HCT116 (cell line): ENCODE measurements around the gene RTN4IP1. TPM values are rescaled to one million over a fixed set of nuclear protein-coding genes. Genes with fewer than 3 reads are reported as not detected.

ENCODE experiments used
- ATAC-seq: fragments of 200-7000 bp; cut with Tn5 transposase; 2 replicates; pipeline ENCODE4 v1.9.1; 2020; ENCODE audit warnings: mild to moderate bottlenecking, moderate library complexity
- BruUV-seq: library from RNA; stranded (reverse); fragments of 400-500 nt; replicated peaks from 2 replicates; lab custom pipeline; 2021; lab: Mats Ljungman, UMichigan
- CTCF ChIA-PET: fragments of 300-600 bp; sonication (Branson Sonifier 250); formaldehyde crosslinking; loops from one replicate; lab custom pipeline; 2021; ENCODE audit warnings: antibody characterized with exemption; lab: Charles Lee
- POLR2A ChIA-PET: fragments of 300-600, 350-600 bp; sonication (Branson Sonifier 250); formaldehyde crosslinking; loops from one replicate; lab custom pipeline; 2021; ENCODE audit warnings: antibody characterized with exemption; lab: Charles Lee
- RAD21 ChIA-PET, 2 experiments: fragments of 300-600 bp; sonication (Branson Sonifier 250); formaldehyde crosslinking; loops; one replicate each; lab custom pipeline; 2023; ENCODE audit warnings: low total read pairs in 2 of 2; ENCODE audit not compliant: uncharacterized antibody in 2 of 2, unreplicated experiment in 2 of 2, low non-redundant PET in 1 of 2; lab: Charles Lee
- DNase-seq: peaks from one replicate; pipeline ENCODE4 v3.0.0-alpha.2; 2010; ENCODE audit warnings: low read depth, low spot score
- H2AFZ ChIP-seq: fragments of 200-600 bp; shearing (Covaris generic), sonication (generic); 2 replicates; pipeline ENCODE4 v1.6.1; 2017; ENCODE audit warnings: low read depth, mixed run types, mixed read lengths, antibody characterized with exemption, low read length; ENCODE audit not compliant: poor library complexity, severe bottlenecking
- H3K27ac ChIP-seq: 2 replicates; pipeline ENCODE4 v1.5.1; 2012; ENCODE audit warnings: low read depth, low read length
- H3K27me3 ChIP-seq: fragments of 200-600 bp; sonication (generic); 2 replicates; pipeline ENCODE4 v1.6.1; 2016; ENCODE audit warnings: mixed run types, low read length, mixed read lengths; ENCODE audit not compliant: insufficient read depth
- H3K36me3 ChIP-seq, 2 experiments: fragments of 200-500 bp in 1 of 2; fragments of 200-600 bp in 1 of 2; sonication (Bioruptor generic) in 1 of 2; sonication (generic) in 1 of 2; 2 replicates each; pipeline versions ENCODE4 v1.5.1 to v1.6.1; 2014 to 2016; ENCODE audit warnings: low read length in 2 of 2, inconsistent platforms in 1 of 2, mixed read lengths in 1 of 2, mixed run types in 1 of 2; ENCODE audit not compliant: insufficient read depth in 2 of 2, control insufficient read depth in 1 of 2
- H3K4me1 ChIP-seq, 2 experiments: fragments of 200-600 bp in 1 of 2; sonication (generic) in 1 of 2; 2 replicates each; pipeline versions ENCODE4 v1.5.1 to v1.6.1; 2012 to 2017; ENCODE audit warnings: low read length in 2 of 2, inconsistent platforms in 1 of 2, mild to moderate bottlenecking in 1 of 2, mixed read lengths in 1 of 2, mixed run types in 1 of 2, moderate library complexity in 1 of 2; ENCODE audit not compliant: insufficient read depth in 2 of 2, control insufficient read depth in 1 of 2
- H3K4me2 ChIP-seq: fragments of 200-600 bp; sonication (generic); 2 replicates; pipeline ENCODE4 v1.6.1; 2017; ENCODE audit warnings: mixed run types, low read length, mixed read lengths
- H3K4me3 ChIP-seq, 2 experiments: fragments of 200-600 bp in 1 of 2; sonication (generic) in 1 of 2; replicated peaks in 1 of 2; 2 replicates each; pipeline ENCODE4 v1.5.1; 2011 to 2016; ENCODE audit warnings: low read length in 2 of 2, control low read depth in 1 of 2, low read depth in 1 of 2, mild to moderate bottlenecking in 1 of 2, mixed read lengths in 1 of 2, mixed run types in 1 of 2
- H3K79me2 ChIP-seq: fragments of 200-600 bp; sonication (generic); 2 replicates; pipeline ENCODE4 v1.6.1; 2017; ENCODE audit warnings: mild to moderate bottlenecking, mixed run types, low read length, moderate library complexity, mixed read lengths; ENCODE audit not compliant: insufficient read depth
- H3K9ac ChIP-seq: fragments of 200-600 bp; sonication (generic); 2 replicates; pipeline ENCODE4 v1.6.1; 2016; ENCODE audit warnings: low read length, mixed read lengths
- H3K9me2 ChIP-seq: fragments of 200-600 bp; sonication (generic), shearing (Covaris generic); 2 replicates; pipeline ENCODE4 v1.6.1; 2017; ENCODE audit warnings: mixed run types, mild to moderate bottlenecking, moderate library complexity; ENCODE audit not compliant: insufficient read depth
- H3K9me3 ChIP-seq, 2 experiments: fragments of 200-500 bp in 1 of 2; fragments of 200-600 bp in 1 of 2; sonication (Bioruptor generic) in 1 of 2; sonication (generic) in 1 of 2; 2 replicates each; pipeline ENCODE4 v1.6.1; 2014 to 2017; ENCODE audit warnings: low read length in 2 of 2, mixed read lengths in 2 of 2, inconsistent platforms in 1 of 2, low read depth in 1 of 2, mild to moderate bottlenecking in 1 of 2, mixed run types in 1 of 2, moderate library complexity in 1 of 2; ENCODE audit not compliant: control insufficient read depth in 1 of 2, insufficient read depth in 1 of 2
- H4K20me1 ChIP-seq: fragments of 200-600 bp; sonication (generic), shearing (Covaris generic); 2 replicates; pipeline ENCODE4 v1.6.1; 2017; ENCODE audit warnings: mixed run types, mild to moderate bottlenecking, moderate library complexity; ENCODE audit not compliant: insufficient read depth
- ATF3 ChIP-seq: IDR thresholded peaks from 2 replicates; pipeline ENCODE4 v1.6.1; 2012
- CBX3 ChIP-seq: IDR thresholded peaks from 2 replicates; pipeline ENCODE4 v1.6.1; 2012; ENCODE audit warnings: low read depth
- ELF1 ChIP-seq: IDR thresholded peaks from 2 replicates; pipeline ENCODE4 v1.6.1; 2012; ENCODE audit warnings: low read depth, borderline replicate concordance
- POLR2A ChIP-seq: IDR thresholded peaks from 2 replicates; pipeline ENCODE4 v1.7.0; 2011; ENCODE audit warnings: borderline replicate concordance; ENCODE audit not compliant: insufficient read depth, insufficient read length; ENCODE audit errors: extremely low read depth
- RAD21 ChIP-seq: IDR thresholded peaks from 2 replicates; pipeline ENCODE4 v1.6.1; 2012; ENCODE audit warnings: low read depth, mild to moderate bottlenecking
- SRF ChIP-seq: IDR thresholded peaks from 2 replicates; pipeline ENCODE4 v1.6.1; 2012; ENCODE audit warnings: low read depth
- ZBTB33 ChIP-seq: IDR thresholded peaks from 2 replicates; pipeline ENCODE4 v1.6.1; 2011; ENCODE audit warnings: mild to moderate bottlenecking, low read length, moderate library complexity; ENCODE audit not compliant: insufficient replicate concordance; ENCODE audit errors: extremely low read depth
- ZNF274 ChIP-seq: fragments of 200-500 bp; sonication (Bioruptor generic); IDR thresholded peaks from 2 replicates; pipeline ENCODE4 v1.6.1; 2014; ENCODE audit warnings: mild to moderate bottlenecking, low read depth, low read length, inconsistent platforms
- intact Hi-C: fragments of 100-400 bp; cut with micrococcal nuclease; formaldehyde crosslinking; loops from 2 replicates; pipeline ENCODE4 v1.10.0; 2022
- total RNA-seq: library from RNA; stranded (reverse); gene quantifications from one replicate; pipeline ENCODE4 v1.2.1, GENCODE V29; 2021; ENCODE audit not compliant: unreplicated experiment
- TF ChIP-seq, protein P1 (sequence below), 3 experiments: fragments of 200-600 bp in 1 of 3; sonication (generic) in 1 of 3; IDR thresholded peaks in 2 of 3; conservative IDR thresholded peaks in 1 of 3; 2 replicates each; pipeline ENCODE4 v1.5.1; 2012 to 2017; ENCODE audit warnings: low read depth in 2 of 3, low read length in 2 of 3, antibody characterized with exemption in 1 of 3, borderline replicate concordance in 1 of 3, control low read depth in 1 of 3, mild to moderate bottlenecking in 1 of 3, mixed read lengths in 1 of 3, mixed run types in 1 of 3, moderate library complexity in 1 of 3; ENCODE audit not compliant: insufficient read depth in 1 of 3

Gene RTN4IP1
- total RNA-seq, 1 experiment from 2014 or later, result 9.1 TPM

GRCh38 chr6:106555767-106556166, 73.5 kb downstream of the RTN4IP1 start:
- ATAC-seq (no peak), DNase-seq (no peak)
- Histone ChIP-seq H3K36me3 (peaks cover 0 to 7% of the 10 kb centered on the region in 2 experiments; a peak in 1 of 4 replicates), H3K4me3 (no peak overlapping the region), H3K9me2 (no peaks in the 10 kb centered on the region), H3K4me2 (no peak overlapping the region), H3K27me3 (no peaks in the 10 kb centered on the region), H3K27ac (no peak overlapping the region), H2AFZ (no peak overlapping the region), H3K9ac (no peak overlapping the region), H4K20me1 (no peaks in the 10 kb centered on the region), H3K4me1 (peaks cover 20 to 31% of the 10 kb centered on the region in 2 experiments), H3K79me2 (no peaks in the 10 kb centered on the region), H3K9me3 (no peaks in the 10 kb centered on the region)
- RAD21 ChIA-PET, result no interaction called here
- intact Hi-C loops, result loop anchor here (2.0 kb wide), 1 partner anchor 111 kb away; no protein-coding TSS in a partner anchor
- TF ChIP-seq CBX3 (no peak), ATF3 (no peak), RAD21 (no peak), POLR2A (no peak), ELF1 (no peak), SRF (no peak), ZNF274 (no peak), ZBTB33 (no peak)
- TF ChIP-seq, protein P1, sequence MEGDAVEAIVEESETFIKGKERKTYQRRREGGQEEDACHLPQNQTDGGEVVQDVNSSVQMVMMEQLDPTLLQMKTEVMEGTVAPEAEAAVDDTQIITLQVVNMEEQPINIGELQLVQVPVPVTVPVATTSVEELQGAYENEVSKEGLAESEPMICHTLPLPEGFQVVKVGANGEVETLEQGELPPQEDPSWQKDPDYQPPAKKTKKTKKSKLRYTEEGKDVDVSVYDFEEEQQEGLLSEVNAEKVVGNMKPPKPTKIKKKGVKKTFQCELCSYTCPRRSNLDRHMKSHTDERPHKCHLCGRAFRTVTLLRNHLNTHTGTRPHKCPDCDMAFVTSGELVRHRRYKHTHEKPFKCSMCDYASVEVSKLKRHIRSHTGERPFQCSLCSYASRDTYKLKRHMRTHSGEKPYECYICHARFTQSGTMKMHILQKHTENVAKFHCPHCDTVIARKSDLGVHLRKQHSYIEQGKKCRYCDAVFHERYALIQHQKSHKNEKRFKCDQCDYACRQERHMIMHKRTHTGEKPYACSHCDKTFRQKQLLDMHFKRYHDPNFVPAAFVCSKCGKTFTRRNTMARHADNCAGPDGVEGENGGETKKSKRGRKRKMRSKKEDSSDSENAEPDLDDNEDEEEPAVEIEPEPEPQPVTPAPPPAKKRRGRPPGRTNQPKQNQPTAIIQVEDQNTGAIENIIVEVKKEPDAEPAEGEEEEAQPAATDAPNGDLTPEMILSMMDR (IDR thresholded peaks at IDR 0.05 in 2 of 3, conservative IDR thresholded peaks at IDR 0.05 in 1 of 3; ENCODE audit: borderline replicate concordance in 1 of 3, insufficient read depth in 1 of 3, low read depth in 2 of 3, low read length in 2 of 3), result no peak
- POLR2A ChIA-PET, result no interaction called here
- CTCF ChIA-PET, result no interaction called here
- no TSS peak for BruUV-seq
